ENCODE measurements around the gene TTI1.

DNA sequence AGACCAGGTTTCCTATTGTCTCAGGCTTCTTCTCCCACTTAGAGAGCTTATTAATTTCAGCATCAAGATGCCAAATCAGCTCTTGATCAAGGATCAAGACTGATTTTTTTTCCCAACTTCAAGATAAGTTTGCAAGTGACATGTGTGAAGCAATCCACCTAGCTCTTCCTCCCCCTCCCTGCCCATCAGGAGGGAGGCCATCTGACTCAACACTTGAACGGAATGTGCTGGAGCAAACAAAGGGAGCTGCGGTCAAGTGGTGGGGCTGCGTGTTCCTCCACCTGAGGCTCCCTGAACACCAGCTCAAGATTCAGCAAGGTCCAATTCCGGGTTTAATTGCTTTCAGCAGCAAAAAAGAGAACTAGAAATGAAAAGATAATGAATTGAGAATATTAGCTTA lies 38.7 kb downstream of the TTI1 start:
- TF ChIP-seq, protein P1, sequence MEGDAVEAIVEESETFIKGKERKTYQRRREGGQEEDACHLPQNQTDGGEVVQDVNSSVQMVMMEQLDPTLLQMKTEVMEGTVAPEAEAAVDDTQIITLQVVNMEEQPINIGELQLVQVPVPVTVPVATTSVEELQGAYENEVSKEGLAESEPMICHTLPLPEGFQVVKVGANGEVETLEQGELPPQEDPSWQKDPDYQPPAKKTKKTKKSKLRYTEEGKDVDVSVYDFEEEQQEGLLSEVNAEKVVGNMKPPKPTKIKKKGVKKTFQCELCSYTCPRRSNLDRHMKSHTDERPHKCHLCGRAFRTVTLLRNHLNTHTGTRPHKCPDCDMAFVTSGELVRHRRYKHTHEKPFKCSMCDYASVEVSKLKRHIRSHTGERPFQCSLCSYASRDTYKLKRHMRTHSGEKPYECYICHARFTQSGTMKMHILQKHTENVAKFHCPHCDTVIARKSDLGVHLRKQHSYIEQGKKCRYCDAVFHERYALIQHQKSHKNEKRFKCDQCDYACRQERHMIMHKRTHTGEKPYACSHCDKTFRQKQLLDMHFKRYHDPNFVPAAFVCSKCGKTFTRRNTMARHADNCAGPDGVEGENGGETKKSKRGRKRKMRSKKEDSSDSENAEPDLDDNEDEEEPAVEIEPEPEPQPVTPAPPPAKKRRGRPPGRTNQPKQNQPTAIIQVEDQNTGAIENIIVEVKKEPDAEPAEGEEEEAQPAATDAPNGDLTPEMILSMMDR (tag by site-specific recombination; IDR thresholded peaks at IDR 0.05) = no peak
- TF ChIP-seq ZNF423 (tag by site-specific recombination; IDR thresholded peaks at IDR 0.05) = no peak

Measured in HEK293 (cell line).